Pancreas (tissue), 10 donors: ENCODE data around the gene MPDZ. TPM values are rescaled to one million over a fixed set of nuclear protein-coding genes. Genes with fewer than 3 reads are reported as not detected.
A peak's percentile ranks its signal among the peaks of the same experiment; 100 is the strongest.

ENCODE experiments used
- ATAC-seq, 4 donors: fragments of 200-7000 bp; cut with Tn5 transposase; one replicate each; pipeline versions ENCODE4 v1.8.0 to v1.9.1; 2020; ENCODE audit warnings: mild to moderate bottlenecking in 4 of 4, moderate library complexity in 4 of 4
- DNase-seq, 6 donors: peaks; one replicate each; pipeline ENCODE4 v3.0.0-alpha.2; 2020
- FAIRE-seq: peaks from 2 replicates; lab custom pipeline; 2012; peaks lifted over from hg19 to GRCh38; lab: Jason Lieb, UNC
- H3K27ac ChIP-seq, 4 donors: fragments of 200-600 bp; sonication (generic); 1 replicate in 3 of 4; 2 replicates in 1 of 4; pipeline versions ENCODE4 v1.5.0 to v1.8.0; 2020
- H3K27me3 ChIP-seq, 4 donors: fragments of 200-600 bp; one replicate each; pipeline ENCODE4 v1.8.0; 2021
- H3K36me3 ChIP-seq, 3 donors: fragments of 200-600 bp; sonication (generic) in 1 of 3; one replicate each; pipeline versions ENCODE4 v1.5.0 to v1.8.0; 2020 to 2021
- H3K4me1 ChIP-seq, 3 donors: fragments of 200-600 bp; one replicate each; pipeline ENCODE4 v1.8.0; 2021
- H3K4me3 ChIP-seq, 4 donors: fragments of 200-600 bp; sonication (generic) in 2 of 4; one replicate each; pipeline versions ENCODE4 v1.5.0 to v1.8.0; 2020 to 2021
- H3K9me3 ChIP-seq, 4 donors: fragments of 200-600 bp; one replicate each; pipeline ENCODE4 v1.8.0; 2021
- WGBS, 2 donors: extraction: QIAGEN DNeasy Blood & Tissue Kit; methylation state at CpG; one replicate each; pipeline ENCODE4 v1.1.7; 2013; 5-methylcytosine and 5-hydroxymethylcytosine counted together
- intact Hi-C, 3 donors: fragments of 100-400 bp; cut with DNase I; formaldehyde crosslinking; loops; one replicate each; pipeline versions ENCODE4 v1.11.1 to v1.14.2; 2022
- polyA plus RNA-seq, 2 donors: library from polyadenylated mRNA; stranded (reverse); fragments of 200-250 nt; gene quantifications; one replicate each; pipeline ENCODE4 v1.2.3, GENCODE V29; 2013
- total RNA-seq, 6 donors: library from RNA; stranded (reverse); fragmentation: NEBNext Ultra II Directional in 4 of 6; extraction: Animal tissue kit (Norgen Biotek cat#: 25700) in 4 of 6; gene quantifications; one replicate each; pipeline versions ENCODE4 v1.2.1 to v1.2.4, GENCODE V29; 2021 to 2023
- TF ChIP-seq, protein P1 (sequence below), 4 donors: fragments of 200-600 bp; sonication (generic) in 3 of 4; IDR thresholded peaks; one replicate each; pipeline versions ENCODE4 v1.5.0 to v1.8.0; 2021; ENCODE audit warnings: antibody characterized with exemption in 4 of 4
- donor health status: healthy with polysubstance abuse.
- donor health status: DM: no; HTN: no; CAD: no; lungs with moderate emphysema.
- donor health status: DM: no; HTN: no; CAD: no.
- donor health status: control.
- donor health status: control.
- donor health status: Bipolar disorder and iron deficiency.
- donor health status: DM: yes; HTN: yes; CAD: no.
- donor health status: DM: no; HTN: no; CAD: no.
- donor health status: DM: no; HTN: no; CAD: no.
- donor health status: DM: yes; HTN: yes; CAD: no.

MPDZ gene
- total and polyA plus RNA-seq, 8 donors, result 2.7 to 9.5 (median 4.6) TPM

DNA sequence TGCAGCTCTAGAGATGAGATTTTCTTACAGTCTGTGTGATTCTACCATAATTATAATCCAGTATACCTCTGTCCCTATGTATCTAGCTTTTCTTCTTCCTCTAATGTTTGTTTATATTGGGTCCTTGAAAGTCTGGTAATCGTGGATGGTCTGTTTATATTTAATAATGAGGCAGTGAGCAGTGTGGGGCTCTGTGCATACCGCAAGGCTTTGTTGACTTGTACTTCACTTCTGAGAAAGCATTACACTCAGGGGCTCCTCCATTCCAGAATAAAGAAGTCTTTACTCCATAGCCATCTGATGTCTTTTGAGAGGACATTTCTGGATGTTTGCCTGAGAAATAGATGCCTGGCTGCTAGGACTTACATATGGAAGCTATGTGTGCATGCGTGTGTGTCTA lies 4.5 kb upstream of the MPDZ start:
- intact Hi-C loops, result no loop called here
- Histone ChIP-seq H3K36me3 (no peaks in the 10 kb centered on the region), H3K4me3 (no peak overlapping the region), H3K9me3 (no peaks in the 10 kb centered on the region), H3K4me1 (no peaks in the 10 kb centered on the region), H3K27ac (no peak overlapping the region), H3K27me3 (no peaks in the 10 kb centered on the region)
- TF ChIP-seq, protein P1, sequence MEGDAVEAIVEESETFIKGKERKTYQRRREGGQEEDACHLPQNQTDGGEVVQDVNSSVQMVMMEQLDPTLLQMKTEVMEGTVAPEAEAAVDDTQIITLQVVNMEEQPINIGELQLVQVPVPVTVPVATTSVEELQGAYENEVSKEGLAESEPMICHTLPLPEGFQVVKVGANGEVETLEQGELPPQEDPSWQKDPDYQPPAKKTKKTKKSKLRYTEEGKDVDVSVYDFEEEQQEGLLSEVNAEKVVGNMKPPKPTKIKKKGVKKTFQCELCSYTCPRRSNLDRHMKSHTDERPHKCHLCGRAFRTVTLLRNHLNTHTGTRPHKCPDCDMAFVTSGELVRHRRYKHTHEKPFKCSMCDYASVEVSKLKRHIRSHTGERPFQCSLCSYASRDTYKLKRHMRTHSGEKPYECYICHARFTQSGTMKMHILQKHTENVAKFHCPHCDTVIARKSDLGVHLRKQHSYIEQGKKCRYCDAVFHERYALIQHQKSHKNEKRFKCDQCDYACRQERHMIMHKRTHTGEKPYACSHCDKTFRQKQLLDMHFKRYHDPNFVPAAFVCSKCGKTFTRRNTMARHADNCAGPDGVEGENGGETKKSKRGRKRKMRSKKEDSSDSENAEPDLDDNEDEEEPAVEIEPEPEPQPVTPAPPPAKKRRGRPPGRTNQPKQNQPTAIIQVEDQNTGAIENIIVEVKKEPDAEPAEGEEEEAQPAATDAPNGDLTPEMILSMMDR (IDR thresholded peaks at IDR 0.05), result no peak
- no peak for ATAC-seq
- DNase-seq, result no peak
- WGBS, 2 donors, result 57 to 60% methylated on average over 3 of the region's 3 CpGs
- FAIRE-seq, result no peak

DNA sequence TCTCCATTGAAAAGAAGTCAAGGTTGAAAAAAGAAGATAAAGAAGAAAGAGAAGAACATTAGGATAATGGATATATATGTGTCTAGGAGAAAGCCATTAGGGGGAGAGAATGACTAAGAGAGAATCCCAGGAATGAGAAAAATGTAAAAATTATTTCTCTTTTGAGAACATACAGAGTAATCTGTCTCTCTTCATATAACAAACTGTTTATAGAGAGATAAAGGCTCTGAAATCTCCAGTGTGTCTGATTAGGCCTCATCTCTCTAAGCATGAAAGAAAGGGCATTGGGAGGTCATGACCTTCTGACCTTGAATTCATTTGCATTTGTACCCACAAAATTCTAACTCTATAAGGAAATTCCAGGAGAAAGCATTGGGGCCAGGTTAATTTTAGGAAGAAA lies 3.5 kb upstream of the MPDZ start:
- Histone ChIP-seq H3K27me3 (no peaks in the 10 kb centered on the region), H3K4me3 (no peak overlapping the region), H3K36me3 (no peaks in the 10 kb centered on the region), H3K9me3 (no peaks in the 10 kb centered on the region), H3K4me1 (no peaks in the 10 kb centered on the region), H3K27ac (no peak overlapping the region)
- FAIRE-seq (no peak), ATAC-seq (no peak), DNase-seq (no peak)
- TF ChIP-seq, protein P1 (IDR thresholded peaks at IDR 0.05), result no peak
- intact Hi-C loops, result no loop called here

DNA sequence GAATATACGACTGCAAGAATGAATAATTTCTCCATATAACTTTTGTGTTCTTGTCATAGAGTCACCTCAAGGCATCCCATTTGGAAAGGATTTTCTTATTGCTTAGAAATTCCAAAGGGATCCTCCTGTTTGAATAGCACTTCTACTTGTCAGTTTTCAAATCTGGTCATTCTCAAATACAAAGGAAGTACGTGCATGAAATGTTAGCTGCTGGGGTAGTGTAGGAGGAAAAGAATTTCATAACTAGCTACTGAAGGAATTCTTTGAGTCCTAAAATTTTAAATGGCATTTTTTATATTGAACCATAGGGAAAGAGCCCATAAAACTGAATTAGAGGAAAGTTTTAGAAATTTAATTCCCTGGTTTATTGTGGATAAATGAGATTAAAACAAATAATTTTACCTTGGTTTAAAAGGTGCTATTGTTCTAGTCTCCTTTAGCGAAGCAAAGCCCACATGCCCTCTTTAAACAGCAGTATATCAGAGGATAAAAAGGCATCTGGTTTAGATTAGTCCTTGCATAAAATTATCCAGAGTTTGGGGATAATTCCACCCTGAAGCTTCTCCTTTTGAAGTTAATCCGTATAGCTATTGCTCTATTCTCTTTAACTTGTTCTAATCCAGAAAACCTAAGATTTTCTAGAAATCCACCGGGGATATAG lies 2.0 kb upstream of the MPDZ start:
- Histone ChIP-seq H3K36me3 (no peaks in the 10 kb centered on the region), H3K9me3 (no peaks in the 10 kb centered on the region), H3K4me1 (no peaks in the 10 kb centered on the region), H3K4me3 (no peak overlapping the region), H3K27me3 (no peaks in the 10 kb centered on the region), H3K27ac (no peak overlapping the region)
- ATAC-seq (no peak), FAIRE-seq (peak; percentile 45), DNase-seq (no peak)
- TF ChIP-seq, protein P1 (IDR thresholded peaks at IDR 0.05), result no peak
- 74 to 81% methylated on average over 5 of the region's 5 CpGs for WGBS, 2 donors
- intact Hi-C loops, result no loop called here

DNA sequence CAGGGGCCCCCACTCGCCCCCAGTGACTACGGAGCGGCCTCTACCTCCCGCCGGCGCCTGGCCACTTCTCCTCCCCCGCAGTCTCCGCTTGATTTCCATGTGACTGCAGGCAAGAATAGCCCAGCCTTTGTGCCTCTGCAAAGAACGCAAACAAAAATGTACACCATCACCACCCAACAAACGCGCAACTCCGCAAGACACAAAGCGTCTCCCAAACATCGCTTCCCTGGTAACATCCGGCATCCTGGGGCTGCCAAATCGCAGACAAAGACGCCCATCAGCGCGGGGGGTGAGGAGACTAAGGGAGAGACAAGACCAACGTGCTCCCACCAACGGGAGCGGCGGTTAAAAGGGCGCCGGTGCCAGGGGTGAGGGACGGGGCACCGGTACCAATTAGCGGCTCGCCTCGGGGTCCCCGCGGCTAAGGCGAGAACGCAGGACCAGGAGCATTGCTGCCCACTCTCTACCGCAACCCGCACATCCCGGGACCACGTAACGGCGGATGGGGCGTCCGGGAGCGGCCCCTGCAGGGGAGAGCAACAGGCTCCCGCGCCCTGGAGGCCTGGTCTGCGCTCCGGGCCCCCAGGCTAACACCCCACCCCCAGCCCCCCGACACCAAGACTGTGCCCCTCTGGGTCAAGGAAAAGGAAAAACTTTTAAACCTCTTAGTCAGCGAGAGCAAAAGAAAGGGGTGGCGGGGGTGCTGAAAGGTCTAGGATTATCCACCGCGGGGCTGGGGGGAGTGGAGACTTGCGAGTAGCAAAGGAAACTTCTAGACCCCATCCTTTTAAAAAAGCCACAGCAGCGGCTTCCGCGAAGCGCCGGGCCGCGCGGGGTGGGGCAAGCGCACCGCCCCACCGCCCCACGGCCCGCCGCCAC lies 885 bp downstream of the MPDZ start:
- no peaks in the 10 kb centered on the region for H3K9me3 ChIP-seq
- intact Hi-C loops, result no loop called here
- WGBS, 2 donors, result 2 to 3% methylated on average over 61 to 62 of the region's 67 CpGs
- H3K27me3 ChIP-seq, result no peaks in the 10 kb centered on the region
- ATAC-seq (peak; percentile 30 to 76 (median 63)), DNase-seq (peak; percentile 20 to 71 (median 40)), FAIRE-seq (no peak)
- H3K36me3 ChIP-seq, result no peaks in the 10 kb centered on the region
- H3K4me1 ChIP-seq, result no peaks in the 10 kb centered on the region
- H3K27ac ChIP-seq, result peak overlapping the region; percentile 46 to 81 (median 64)
- TF ChIP-seq, protein P1 (IDR thresholded peaks at IDR 0.05), result no peak
- H3K4me3 ChIP-seq, result peak overlapping the region; percentile 28 to 63 (median 50)
